NCI-H69 (cell line): ENCODE measurements around the gene XG.
A peak's percentile ranks its signal among the peaks of the same experiment; 100 is the strongest.
"Not testable (repeated sequence)": the region's sequence is repeated elsewhere in the genome, so short reads cannot be mapped to it uniquely, and the experiment has no call there.

Source experiments
- DNase-seq: peaks from one replicate; lab custom pipeline; 2025; lab: John Stamatoyannopoulos, UW

XG gene

GRCh38 chrX:2733286-2733685, 18.6 kb upstream of the XG start:
- no peak for DNase-seq

GRCh38 chrX:2735270-2735669, 16.6 kb upstream of the XG start:
- no peak for DNase-seq

DNA sequence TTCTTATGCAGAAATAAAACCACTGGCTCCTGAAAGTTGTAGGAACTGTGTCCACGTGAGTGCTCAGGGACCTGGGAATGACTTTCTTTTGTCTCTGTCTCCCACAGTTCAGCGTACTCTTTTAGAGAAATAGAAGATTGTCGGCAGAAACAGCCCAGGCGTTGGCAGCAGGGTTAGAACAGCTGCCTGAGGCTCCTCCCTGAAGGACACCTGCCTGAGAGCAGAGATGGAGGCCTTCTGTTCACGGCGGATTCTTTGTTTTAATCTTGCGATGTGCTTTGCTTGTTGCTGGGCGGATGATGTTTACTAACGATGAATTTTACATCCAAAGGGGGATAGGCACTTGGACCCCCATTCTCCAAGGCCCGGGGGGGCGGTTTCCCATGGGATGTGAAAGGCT, 11.2 kb upstream of the XG start:
- DNase-seq: no peak

DNA sequence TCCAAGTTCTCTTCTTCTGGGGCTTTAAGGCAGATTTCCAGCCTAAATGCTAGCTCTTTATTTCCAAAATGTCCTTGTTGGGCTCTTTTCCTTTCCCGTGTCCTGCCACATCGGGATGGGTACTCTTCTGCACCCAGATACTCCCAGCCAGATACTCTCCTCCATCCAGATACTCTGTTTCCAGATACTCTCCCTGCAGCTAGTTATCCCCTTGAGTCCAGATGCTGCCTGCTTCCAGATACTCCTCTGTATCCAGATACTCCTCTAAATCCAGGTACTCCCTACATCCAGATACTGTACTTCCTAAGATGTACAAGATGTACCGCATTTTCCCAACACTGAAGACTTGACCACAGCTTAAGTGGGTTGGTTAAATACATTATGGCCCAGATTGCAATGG, 10.5 kb upstream of the XG start:
- DNase-seq: no peak

GRCh38 chrX:2746250-2746649, 5.6 kb upstream of the XG start:
- not testable (repeated sequence) for DNase-seq

DNA sequence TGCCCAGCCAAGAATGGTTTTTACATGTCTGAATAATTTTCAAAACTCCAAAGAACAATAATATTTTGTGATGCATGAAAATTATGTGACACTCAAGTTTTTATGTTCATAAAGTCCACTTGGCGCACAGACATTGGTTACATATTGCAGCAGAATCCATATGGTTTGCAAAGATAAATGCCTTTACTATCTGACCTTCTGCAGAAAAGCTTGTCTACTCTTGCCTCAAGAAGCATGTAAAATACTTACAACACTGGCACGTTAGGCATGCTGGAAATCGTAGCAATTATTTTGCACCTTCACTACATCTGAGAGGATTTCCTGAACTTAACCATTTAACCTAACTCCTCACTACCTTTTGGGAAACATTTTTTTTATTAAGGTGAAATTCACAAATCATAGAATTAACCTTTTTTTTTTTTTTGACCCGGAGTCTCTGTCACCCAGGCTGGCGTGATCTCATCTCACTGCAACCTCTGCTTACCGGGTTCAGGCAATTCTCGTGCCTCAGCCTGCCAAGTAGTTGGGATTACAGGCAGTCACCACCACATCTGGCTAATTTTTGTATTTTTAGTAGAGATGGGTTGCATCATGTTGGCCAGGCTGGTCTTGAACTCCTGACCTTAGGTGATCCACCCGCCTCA, 3.5 kb upstream of the XG start:
- DNase-seq: no peak

DNA sequence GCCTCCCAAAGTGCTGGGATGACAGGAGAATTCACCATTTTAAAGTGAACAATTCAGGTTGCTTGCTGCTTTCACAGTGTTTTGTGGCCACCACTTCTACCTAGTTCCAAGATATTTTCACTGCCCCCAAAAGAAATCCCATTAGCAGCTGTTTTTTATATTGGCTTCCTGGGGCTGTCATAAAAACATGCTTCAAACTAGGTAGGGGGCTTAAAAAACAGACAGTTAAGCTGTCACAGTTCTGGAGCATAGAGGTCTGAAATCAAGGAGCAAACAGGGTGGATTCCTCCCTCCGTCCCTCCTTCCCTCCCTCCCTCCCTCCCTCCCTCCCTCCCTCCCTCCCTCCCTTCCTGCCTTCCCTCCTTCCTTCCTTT, 3.0 kb upstream of the XG start:
- no peak for DNase-seq

- DNase-seq: no peak
Observed at GRCh38 chrX:2751291-2751690, 549 bp upstream of the XG start.

DNA sequence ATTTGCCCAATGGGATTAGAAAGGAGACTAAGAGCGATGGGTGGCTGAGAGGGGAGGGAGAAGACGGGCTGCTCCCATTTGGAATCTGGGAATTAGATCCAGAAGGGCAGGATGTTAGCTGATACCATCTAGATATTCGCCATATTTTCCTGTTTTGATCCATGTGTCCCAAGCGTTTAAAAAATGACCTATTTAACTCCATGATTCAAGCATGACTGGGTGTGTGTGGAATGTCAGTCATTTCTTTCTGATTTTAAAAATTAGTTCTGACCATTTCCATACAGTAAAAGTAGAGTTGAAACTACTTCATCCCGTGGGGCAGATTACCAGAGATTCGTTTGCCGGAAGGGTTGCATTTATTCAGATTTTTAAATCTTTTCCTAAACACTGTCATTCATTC, 601 bp downstream of the XG start:
- not testable (repeated sequence) for DNase-seq

- DNase-seq: not testable (repeated sequence)
Observed at GRCh38 chrX:2755163-2755715, 3.4 kb downstream of the XG start.

- peak; percentile 23 for DNase-seq
Observed at GRCh38 chrX:2756548-2756947, 4.7 kb downstream of the XG start.

DNA sequence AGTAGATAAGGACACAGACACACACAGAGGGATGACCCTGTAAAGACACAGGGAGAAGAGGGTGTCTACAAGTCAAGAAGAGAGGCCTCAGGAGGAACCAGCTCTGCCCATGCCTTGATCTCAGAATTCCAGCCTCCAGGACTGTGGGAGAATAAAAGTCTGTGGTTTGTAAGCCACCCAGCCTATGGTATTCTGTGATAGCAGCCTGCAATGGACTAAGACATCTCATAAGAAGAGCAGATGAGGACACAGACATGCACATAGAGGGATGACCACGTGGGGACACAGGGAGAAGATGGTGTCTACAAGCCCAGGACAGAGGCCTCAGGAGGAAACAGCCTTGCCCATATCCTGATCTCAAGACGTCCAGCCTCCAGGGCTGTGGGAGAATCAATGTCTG, 9.4 kb downstream of the XG start:
- no peak for DNase-seq

GRCh38 chrX:2762671-2763070, 10.8 kb downstream of the XG start:
- not testable (repeated sequence) for DNase-seq

- DNase-seq: not testable (repeated sequence)
Observed at GRCh38 chrX:2764766-2765548, 13.1 kb downstream of the XG start.

GRCh38 chrX:2765549-2765830, 13.7 kb downstream of the XG start:
- DNase-seq: peak; percentile 18

- DNase-seq: no peak
Observed at GRCh38 chrX:2766906-2767305, 15.1 kb downstream of the XG start.

GRCh38 chrX:2767631-2768455, 16.0 kb downstream of the XG start:
- DNase-seq: peak; percentile 67

DNA sequence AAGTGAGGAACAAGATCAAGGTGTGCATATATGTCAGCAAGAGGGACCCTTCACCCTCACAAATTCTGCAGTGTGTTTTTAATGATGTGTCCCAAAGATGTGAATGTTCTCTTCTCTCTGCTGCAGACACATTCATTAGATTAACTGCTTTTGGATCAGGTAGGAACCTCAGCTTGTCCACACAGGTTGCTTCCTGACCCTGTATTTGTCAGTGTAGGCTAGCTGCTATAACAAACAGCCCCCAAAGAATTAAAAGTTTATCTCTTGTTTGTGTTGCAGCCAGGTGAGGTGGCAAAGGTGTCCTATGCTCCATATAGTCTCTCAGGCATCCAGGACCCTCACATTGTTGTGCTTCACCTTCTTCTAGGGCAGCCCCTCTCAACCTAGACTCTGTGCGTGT, 17.8 kb downstream of the XG start:
- DNase-seq: no peak

DNA sequence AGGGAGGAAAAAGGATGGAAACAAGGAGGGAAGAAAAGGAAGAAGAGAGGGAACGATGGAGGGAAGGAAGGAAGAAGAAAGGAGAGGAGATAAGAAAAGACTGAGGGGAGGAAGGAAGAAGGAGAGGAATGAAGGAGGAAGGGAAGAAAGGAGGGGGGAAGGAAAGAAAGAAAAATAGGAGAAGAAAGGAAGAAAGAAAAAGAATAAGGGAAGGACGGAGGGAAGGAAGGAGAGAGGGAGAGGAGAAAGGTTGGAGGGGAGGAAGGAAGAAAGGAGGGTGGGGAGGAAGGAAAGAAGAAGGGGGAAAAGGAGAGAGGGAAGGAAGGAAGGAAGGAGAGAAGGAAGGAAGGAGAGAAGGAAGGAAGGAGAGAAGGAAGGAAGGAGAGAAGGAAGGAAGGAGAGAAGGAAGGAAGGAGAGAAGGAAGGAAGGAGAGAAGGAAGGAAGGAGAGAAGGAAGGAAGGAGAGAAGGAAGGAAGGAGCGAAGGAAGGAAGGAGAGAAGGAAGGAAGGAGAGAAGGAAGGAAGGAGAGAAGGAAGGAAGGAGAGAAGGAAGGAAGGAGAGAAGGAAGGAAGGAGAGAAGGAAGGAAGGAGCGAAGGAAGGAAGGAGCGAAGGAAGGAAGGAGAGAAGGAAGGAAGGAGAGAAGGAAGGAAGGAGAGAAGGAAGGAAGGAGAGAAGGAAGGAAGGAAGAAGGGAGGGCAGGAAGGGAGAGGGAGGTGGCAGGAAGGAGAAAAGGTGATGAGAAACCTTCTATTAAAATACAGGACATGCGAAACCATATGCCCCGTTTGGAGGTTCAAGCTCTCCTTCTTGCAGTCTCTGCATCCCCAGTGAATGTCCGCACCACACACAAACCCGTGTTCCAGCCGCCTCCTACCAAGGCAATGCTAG, 21.6 kb downstream of the XG start:
- DNase-seq: not testable (repeated sequence)

- no peak for DNase-seq
Observed at GRCh38 chrX:2774057-2774456, 22.2 kb downstream of the XG start.

DNA sequence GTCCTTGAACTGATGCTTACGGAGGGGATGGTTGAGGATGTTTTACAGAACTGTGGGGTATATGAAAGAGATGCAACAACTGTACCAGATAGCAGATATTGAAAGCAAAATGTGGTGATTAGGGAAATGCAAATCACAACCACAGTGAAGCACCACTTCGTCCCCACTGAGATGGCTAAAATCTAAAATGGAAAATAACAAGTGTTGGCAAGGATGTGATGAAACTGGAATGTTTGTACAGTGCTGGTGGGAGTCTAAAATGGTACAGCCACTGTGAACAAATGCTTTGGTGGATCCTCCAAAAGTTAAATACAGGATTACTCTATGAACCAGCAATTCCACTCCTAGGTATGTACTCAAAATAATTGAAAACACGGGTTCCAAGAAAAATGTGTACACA, 22.9 kb downstream of the XG start:
- DNase-seq: no peak
